Fibroblast of skin of left quadriceps (primary cell): ENCODE data around the gene GIN1.

ENCODE experiments used
- DNase-seq, 2 experiments: peaks; one replicate each; pipeline ENCODE4 v3.0.0-alpha.2; 2013; ENCODE audit warnings: low read depth in 2 of 2

The GIN1 gene

GRCh38 chr5:103036601-103037000 is 83.3 kb downstream of the GIN1 start:
- DNase-seq: peak in 1 of 2 experiments; percentile 34
